Measurements from ENCODE around the gene MPHOSPH9.

DNA sequence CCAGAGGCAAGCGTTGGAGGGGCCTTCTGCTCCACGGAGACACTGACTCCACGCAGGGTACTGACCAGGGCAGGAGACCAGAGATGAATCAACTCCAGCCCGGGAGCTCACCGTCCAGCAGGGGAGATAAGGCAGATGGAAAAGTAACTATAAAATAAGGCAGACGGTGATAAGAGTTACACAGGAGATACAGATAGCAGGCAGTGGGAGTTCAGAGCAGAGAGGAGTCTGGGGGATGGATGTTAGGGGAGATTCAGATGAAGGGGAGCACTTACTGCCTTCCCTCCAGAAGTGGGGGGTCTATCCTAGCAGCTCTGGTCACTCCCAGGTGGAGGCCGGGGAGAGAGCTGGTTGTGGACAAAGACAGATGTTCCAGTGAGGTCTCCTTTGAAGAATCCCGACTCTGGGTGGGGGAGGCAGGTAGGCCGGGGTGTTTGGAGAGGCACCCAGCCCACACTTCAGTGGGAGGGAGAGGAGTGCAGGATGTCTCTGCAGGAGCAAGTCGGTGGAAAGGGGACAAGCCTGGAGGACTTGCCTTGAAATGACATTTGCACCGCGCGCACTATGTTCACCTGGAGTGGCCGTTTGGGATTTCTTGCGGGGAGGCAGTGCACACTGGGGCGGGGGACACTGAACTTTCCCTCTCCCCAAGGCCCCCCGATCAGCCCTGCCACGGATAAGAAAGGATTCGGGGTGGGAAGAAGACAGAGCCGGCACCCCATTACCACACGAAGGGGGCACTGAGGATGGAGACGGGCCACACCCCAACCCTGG, 83.3 kb downstream of the MPHOSPH9 start:
- TF ChIP-seq HCFC1 (IDR thresholded peaks at IDR 0.05; ENCODE audit: low read depth, low read length) (no peak), POLR2AphosphoS5 (IDR thresholded peaks at IDR 0.05; ENCODE audit: low read depth, low read length) (no peak), TCF7L2 (IDR thresholded peaks at IDR 0.05; ENCODE audit: low read depth, low read length) (no peak), ZBTB33 (CRISPR knock-in tag; IDR thresholded peaks at IDR 0.05) (no peak), ARNT2 (CRISPR knock-in tag; IDR thresholded peaks at IDR 0.05; ENCODE audit: low read depth) (no peak), ERF (CRISPR knock-in tag; IDR thresholded peaks at IDR 0.05) (no peak)
- TF ChIP-seq, protein P1, sequence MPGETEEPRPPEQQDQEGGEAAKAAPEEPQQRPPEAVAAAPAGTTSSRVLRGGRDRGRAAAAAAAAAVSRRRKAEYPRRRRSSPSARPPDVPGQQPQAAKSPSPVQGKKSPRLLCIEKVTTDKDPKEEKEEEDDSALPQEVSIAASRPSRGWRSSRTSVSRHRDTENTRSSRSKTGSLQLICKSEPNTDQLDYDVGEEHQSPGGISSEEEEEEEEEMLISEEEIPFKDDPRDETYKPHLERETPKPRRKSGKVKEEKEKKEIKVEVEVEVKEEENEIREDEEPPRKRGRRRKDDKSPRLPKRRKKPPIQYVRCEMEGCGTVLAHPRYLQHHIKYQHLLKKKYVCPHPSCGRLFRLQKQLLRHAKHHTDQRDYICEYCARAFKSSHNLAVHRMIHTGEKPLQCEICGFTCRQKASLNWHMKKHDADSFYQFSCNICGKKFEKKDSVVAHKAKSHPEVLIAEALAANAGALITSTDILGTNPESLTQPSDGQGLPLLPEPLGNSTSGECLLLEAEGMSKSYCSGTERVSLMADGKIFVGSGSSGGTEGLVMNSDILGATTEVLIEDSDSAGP (CRISPR knock-in tag; IDR thresholded peaks at IDR 0.05; ENCODE audit: borderline replicate concordance): no peak
- TF ChIP-seq, protein P2, sequence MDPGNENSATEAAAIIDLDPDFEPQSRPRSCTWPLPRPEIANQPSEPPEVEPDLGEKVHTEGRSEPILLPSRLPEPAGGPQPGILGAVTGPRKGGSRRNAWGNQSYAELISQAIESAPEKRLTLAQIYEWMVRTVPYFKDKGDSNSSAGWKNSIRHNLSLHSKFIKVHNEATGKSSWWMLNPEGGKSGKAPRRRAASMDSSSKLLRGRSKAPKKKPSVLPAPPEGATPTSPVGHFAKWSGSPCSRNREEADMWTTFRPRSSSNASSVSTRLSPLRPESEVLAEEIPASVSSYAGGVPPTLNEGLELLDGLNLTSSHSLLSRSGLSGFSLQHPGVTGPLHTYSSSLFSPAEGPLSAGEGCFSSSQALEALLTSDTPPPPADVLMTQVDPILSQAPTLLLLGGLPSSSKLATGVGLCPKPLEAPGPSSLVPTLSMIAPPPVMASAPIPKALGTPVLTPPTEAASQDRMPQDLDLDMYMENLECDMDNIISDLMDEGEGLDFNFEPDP (CRISPR knock-in tag; conservative IDR thresholded peaks at IDR 0.05): no peak
- TF ChIP-seq, protein P3, sequence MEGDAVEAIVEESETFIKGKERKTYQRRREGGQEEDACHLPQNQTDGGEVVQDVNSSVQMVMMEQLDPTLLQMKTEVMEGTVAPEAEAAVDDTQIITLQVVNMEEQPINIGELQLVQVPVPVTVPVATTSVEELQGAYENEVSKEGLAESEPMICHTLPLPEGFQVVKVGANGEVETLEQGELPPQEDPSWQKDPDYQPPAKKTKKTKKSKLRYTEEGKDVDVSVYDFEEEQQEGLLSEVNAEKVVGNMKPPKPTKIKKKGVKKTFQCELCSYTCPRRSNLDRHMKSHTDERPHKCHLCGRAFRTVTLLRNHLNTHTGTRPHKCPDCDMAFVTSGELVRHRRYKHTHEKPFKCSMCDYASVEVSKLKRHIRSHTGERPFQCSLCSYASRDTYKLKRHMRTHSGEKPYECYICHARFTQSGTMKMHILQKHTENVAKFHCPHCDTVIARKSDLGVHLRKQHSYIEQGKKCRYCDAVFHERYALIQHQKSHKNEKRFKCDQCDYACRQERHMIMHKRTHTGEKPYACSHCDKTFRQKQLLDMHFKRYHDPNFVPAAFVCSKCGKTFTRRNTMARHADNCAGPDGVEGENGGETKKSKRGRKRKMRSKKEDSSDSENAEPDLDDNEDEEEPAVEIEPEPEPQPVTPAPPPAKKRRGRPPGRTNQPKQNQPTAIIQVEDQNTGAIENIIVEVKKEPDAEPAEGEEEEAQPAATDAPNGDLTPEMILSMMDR (CRISPR knock-in tag; IDR thresholded peaks at IDR 0.05): no peak
- TF ChIP-seq, protein P4, sequence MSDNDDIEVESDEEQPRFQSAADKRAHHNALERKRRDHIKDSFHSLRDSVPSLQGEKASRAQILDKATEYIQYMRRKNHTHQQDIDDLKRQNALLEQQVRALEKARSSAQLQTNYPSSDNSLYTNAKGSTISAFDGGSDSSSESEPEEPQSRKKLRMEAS (IDR thresholded peaks at IDR 0.05): no peak
